Stimulated activated CD8-positive, alpha-beta memory T cell treated with anti-CD3 and anti-CD28 coated beads, Interleukin-15, amount 100 ng/mL, for 1 hour (primary cell): Measurements from ENCODE around the gene IMMP2L.

Experiments
- DNase-seq: peaks from one replicate; pipeline ENCODE4 v3.0.0-alpha.2; 2020; ENCODE audit warnings: low read depth

Gene IMMP2L

DNA sequence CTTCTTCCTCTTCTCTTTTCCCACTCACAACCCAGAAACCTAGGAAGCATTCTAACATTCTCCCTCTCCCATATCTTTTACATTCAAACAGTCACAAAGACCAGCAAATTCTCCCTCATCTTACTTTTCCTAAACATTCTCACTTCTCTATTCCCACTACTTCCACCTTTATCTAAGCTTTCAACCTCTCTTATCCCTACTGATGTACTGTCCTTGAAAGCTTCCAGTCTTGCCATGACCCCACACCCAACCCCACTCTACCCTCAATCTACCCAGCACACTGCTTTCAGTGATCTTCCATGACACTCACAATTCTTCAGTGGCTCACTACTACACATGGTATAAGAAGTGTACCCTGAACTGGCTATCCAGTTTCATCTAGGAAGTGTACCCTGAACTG lies 5.3 kb downstream of the IMMP2L start:
- no peak for DNase-seq

DNA sequence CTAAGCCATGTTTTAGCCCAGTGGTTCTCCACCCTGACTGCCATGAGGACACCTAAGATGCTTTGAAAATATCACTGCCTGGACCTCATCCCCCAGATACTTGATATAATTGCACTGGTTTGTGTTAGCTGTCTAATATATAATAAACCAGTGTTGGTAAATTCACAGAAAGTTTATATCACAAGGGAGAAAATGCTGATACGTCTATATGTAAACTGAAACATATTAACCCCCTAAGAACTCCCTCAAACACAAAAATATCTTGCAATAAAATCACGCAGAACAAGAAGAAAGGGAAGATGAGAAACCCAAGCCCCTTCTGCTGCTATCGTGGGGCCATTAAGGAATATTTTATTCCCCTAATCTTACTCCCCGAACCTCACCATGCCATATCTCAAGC lies 8.2 kb downstream of the IMMP2L start:
- no peak for DNase-seq

- no peak for DNase-seq
Observed at GRCh38 chr7:111541067-111541466, 21.2 kb downstream of the IMMP2L start.

- no peak for DNase-seq
Observed at GRCh38 chr7:111540199-111540815, 22.0 kb downstream of the IMMP2L start.

GRCh38 chr7:111537134-111537533 lies 25.2 kb downstream of the IMMP2L start:
- no peak for DNase-seq

DNA sequence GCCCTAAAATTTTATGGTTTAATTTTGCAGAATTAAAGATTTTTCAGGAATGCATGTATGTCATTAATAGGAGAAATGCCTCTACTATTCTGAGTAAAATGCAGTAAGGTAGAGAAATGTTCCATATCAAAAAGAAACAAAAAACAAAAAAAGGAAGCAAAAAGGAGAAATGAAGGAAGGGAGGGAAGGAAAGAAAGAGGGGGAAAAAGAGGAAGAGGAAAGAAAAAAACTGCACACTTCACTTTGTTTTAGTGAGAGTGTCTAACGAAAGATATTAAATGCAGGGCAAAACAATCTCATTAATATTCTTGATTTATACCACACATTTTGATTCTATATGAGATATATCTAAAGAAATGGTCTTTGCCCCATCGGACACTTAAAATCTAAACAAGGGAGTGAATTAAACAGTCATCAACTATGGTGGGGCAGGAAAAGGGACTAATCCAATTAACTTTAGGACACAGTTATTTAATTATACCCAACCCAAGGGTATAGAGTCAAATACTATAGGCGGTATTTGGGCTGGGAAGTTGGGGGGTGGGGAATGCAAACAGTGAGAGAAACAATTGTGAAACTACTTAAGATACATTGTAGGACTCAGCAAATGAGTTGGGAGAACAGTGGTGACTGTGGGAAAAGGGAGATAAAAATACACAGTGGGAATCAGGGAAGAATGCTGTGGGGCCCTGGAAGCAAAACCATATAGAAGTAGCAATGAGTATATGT lies 27.0 kb downstream of the IMMP2L start:
- no peak for DNase-seq

DNA sequence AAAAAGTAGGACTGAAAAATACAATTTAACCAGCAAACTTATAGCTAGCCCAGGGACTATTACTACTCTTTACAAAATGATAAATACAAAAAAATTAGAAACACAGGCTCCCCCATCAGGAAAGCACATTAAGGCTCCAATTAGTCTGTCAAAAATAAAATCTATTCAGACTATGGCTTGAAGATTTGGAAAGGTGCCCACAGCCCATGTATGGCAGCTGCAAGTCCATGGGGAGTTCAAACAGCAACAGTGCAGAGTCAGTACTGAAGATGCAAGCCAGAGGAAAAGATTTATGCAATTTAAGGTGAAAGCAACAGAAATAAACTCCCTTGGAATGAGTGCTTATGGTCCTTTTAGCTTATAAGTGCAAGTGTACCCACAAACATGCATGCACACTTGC lies 29.7 kb downstream of the IMMP2L start:
- no peak for DNase-seq

DNA sequence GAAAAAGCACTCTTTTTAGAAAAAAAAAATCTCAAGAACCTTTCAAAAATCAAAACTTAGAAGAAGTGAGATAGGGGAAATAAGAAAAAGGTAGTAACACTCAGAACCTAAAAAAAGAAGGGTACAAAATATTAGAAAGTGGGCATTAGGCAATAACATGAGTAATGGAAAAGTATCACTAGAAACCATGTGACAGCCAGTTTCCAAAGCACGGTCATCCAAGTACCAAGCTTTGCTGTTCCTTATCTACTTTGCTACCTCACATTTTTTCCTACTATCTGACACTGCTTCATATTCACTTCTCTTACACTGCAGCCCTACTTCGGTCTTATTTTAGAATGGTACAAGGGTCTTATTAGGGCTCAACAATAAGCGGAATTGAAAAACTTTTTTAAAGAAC lies 30.3 kb downstream of the IMMP2L start:
- DNase-seq, result no peak

DNA sequence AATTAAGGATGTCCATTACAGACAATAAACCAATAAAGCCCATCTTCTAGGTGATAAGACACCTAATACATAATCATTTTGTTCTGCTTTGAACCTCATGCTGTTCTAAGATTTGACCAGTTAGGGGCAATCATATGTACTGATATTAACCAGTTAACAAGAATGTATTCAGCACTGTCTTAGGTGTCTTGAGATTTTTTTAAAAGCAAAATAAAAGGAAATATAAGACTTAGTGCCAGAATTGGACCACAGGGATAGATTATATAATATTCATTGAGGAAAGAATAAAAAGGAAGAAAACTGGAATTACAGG lies 32.0 kb downstream of the IMMP2L start:
- DNase-seq, result no peak

DNA sequence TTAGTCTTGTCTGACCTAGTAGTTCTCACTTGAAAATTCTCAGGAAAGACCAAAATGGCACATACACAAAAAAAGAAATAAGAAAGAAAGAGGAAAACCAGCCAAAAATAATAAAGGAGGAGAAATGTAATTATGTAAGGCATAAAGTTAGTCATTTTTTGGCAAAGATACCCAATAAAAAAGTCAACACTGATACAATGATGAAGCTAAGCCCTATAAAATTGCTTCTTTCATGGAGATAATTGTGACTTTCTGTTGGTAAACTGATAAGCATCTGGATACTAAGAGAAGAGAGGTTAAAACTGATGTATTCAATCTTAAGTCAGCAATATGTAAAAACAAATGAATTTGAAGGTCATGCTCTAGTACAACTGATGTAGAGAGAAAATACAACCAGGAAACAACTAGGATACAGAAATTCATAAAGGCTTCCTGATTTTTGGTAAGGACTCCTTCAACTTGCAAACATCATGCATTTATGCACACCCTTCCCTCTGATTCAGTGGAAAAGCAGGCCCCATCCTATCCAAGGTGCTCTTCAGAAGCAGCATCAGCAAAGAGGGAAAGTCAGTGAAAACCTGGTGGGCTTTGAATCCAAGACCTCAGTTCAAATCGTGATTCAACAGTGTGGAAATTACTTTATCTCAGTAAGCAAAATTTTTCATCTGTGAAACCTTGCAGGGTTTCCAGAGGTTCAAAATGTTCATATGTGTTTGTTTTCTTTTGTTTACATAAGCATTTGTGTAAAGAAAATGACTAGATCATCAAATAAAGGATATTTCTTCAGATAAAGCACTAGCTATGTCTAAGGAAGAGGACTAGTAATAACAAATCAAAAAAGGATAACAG lies 32.6 kb downstream of the IMMP2L start:
- DNase-seq, result no peak

- DNase-seq, result no peak
Observed at GRCh38 chr7:111528331-111528730, 34.0 kb downstream of the IMMP2L start.

- DNase-seq, result no peak
Observed at GRCh38 chr7:111527545-111527944, 34.7 kb downstream of the IMMP2L start.

DNA sequence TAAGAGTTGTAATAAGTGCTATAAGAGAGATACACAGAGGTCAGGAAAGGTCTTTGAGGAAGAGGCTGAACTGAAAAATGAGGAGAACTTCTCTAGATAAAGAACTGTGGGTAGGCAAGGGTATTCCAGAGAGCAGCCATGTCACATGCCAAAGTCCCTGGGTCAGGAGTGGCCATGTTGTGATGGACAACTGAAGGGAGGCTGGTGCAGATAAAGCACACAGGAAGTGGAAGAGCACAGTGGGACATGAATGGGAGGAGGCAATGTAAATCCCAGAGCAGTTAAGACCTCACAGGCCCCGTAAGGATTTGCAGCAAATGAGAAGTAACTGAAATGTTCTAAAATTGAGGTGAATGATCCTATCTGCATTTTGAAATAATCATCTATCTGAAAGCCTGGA lies 37.2 kb downstream of the IMMP2L start:
- no peak for DNase-seq

GRCh38 chr7:111521660-111522059 lies 40.6 kb downstream of the IMMP2L start:
- no peak for DNase-seq

DNA sequence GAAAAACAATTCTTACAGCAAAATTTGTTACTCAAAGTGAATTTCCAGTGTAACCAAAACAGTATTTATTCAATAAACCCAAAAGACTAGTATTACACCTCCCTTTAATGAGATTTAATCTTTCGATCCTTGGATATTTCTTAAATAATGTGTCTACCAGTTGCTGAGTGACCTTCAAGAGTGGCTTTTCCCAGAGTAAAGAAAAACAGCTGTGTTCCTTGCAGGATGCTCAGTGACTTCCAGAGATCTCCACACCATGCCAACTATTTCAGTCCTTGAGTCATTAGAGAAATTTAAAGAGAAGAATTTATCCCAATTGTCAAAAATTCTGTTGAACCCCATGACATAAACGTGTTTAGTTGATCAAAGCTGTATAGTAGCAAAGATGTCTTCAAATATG lies 44.0 kb downstream of the IMMP2L start:
- no peak for DNase-seq

DNA sequence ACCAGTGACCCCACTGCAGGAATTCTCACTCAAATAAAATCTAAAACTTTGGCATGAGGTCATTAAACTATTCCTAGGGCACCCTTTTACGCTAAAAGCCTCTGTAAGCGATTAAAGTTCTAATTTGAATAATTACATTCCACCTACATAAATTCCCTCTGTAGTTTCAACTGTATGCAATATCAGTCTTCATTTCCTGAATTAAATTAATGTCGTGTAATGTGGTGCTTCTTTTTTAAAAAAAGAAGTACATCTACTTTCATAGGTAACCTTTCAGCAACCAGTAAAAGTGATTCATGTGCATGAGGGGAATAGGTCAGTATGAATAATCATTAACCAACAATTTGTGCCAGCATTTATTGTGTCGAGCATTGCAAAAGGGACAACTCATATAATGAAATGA lies 44.7 kb downstream of the IMMP2L start:
- no peak for DNase-seq

DNA sequence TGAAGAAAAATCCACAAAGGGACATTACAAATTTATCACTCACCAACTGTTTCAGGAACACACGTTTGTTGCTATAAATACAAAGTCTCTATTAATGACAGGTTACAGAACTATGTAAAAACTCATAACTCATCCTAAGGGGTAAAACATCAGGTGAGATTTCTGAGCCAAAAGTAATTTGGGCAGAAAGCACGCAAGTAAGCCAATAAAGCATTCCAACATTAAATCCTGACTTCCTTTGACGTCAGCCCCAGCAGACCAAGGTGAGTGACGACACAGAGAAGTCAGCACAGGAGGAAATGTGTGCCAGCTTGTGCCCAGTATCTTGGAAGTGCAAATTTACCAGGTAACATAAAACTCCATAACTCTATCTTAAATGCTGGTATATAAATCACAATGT lies 45.7 kb downstream of the IMMP2L start:
- DNase-seq, result no peak

- no peak for DNase-seq
Observed at GRCh38 chr7:111513566-111513965, 48.7 kb downstream of the IMMP2L start.

DNA sequence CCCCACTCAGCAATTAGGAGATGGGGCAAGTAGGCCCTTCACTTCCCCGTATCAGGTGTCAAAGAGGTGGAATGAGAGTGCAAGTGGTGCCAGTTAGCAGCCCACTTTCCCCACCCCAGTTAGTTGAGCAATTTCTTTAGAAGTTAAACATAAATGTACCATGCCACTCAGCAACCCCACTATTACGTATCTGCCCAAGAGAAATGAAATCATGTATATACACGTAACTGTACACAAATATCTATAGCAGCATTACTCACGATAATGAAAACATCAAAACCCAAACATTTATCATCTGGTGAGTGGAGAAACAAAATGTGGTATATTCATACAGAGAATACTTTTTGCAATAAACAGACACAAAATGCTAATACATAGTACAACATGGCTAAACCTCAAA lies 50.4 kb downstream of the IMMP2L start:
- no peak for DNase-seq

DNA sequence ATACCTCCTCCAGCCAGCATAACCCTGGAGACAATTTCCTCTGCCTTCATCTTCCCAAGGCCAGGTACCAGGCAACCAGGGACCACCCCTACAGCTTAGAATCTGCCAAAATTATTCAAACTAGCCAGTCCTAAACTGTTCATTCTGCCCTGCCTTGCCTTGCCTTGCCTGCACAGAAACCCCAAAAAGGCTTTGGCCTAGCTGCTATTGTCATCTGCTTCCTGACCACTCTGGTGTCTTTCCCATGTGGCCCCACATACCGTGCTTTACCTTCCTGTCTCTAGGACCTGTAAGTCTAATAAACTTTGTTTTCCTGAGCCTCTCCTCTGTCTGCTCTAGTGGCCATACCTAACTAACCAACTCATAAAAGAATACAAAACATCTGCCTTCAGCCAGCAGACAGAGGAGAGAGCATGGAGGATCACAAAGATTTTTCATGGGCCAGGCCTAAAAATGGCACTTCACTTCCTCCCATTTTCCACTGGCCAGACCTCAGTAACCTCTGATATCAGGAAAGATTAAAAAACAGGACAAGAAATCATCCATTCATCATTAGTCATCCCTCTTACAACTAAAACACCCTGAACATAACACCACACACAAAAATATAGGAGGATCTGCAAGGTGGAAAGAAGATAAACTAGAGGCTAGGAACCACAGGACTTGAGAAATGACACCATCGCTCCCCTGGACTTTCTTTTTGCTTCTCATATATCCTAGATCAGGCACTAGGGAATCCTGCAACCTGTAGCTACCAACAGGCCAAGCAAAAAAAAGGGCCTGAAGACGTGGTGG lies 51.5 kb downstream of the IMMP2L start:
- DNase-seq, result no peak

DNA sequence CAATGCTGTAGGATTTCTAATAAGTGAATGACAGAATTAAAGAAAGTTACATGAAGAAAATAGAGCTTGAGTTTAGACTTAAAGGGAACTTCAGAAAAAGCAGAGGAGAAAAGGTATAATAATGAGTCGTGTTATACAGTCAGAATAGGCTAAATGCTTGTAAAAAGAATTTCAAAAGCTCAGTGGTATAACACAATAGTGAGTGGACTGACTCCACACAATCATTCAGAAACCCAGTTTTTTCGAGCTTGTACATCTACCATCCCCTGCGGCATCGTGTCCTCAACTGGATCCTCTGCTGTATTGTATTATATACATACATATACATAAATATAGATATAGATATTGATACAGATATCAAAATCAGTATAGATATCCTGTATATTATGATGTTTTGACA lies 52.2 kb downstream of the IMMP2L start:
- no peak for DNase-seq

DNA sequence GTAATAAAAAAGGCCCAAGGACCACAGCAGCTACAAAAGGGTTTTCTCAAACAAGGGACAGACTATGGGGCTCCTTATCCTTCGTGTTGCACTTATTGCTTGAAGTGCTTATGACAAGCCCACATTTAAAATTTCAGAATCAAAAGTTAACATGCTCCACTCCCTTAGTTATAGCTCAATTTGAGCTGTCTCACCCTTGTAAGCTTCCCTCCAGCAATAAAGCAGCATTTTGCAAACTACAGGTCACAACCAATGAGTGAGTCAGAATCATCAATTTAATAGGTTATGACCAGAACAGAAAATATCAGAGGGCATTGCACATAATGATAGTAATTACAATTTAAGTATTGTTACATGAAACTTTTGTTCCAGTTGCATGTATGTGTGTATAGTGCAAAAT lies 53.0 kb downstream of the IMMP2L start:
- DNase-seq, result no peak

GRCh38 chr7:111508387-111508786 lies 53.9 kb downstream of the IMMP2L start:
- DNase-seq, result no peak
